Chondrocyte (in vitro differentiated cells): Measurements from ENCODE around the gene EPB41L1. TPM values are rescaled to one million over a fixed set of nuclear protein-coding genes. Genes with fewer than 3 reads are reported as not detected.
A peak's percentile ranks its signal among the peaks of the same experiment; 100 is the strongest.

ENCODE experiments used
- DNase-seq: peaks from one replicate; pipeline ENCODE4 v3.0.0; 2021; ENCODE audit warnings: mixed read lengths, low spot score
- H3K27ac Mint-ChIP-seq: one replicate; pipeline ENCODE4 v1.8.0; 2021; ENCODE audit warnings: mild to moderate bottlenecking, moderate library complexity, mixed read lengths; ENCODE audit not compliant: unreplicated experiment
- H3K27me3 Mint-ChIP-seq: 2 replicates; pipeline ENCODE4 v1.8.0; 2021; ENCODE audit warnings: low read depth, mixed read lengths
- H3K36me3 Mint-ChIP-seq: 2 replicates; pipeline ENCODE4 v1.8.0; 2021; ENCODE audit warnings: low read depth, mixed read lengths
- H3K4me1 Mint-ChIP-seq: 2 replicates; pipeline ENCODE4 v1.8.0; 2021; ENCODE audit warnings: low read depth, mild to moderate bottlenecking, mixed read lengths
- H3K4me3 Mint-ChIP-seq: one replicate; pipeline ENCODE4 v1.8.0; 2021; ENCODE audit warnings: mild to moderate bottlenecking, moderate library complexity, mixed read lengths; ENCODE audit not compliant: unreplicated experiment
- H3K9me3 Mint-ChIP-seq: 2 replicates; pipeline ENCODE4 v1.8.0; 2021; ENCODE audit warnings: low read depth, mixed read lengths
- total RNA-seq: library from RNA; stranded (reverse); gene quantifications from 3 replicates; pipeline ENCODE4 v1.2.1, GENCODE V29; 2021
- TF ChIP-seq, protein P1 (sequence below): fragments of 200-600 bp; sonication (generic); IDR thresholded peaks from 2 replicates; pipeline ENCODE4 v1.5.0; 2021; ENCODE audit warnings: antibody characterized with exemption, mild to moderate bottlenecking, moderate library complexity

EPB41L1 gene
- total RNA-seq, 1 donor from 2014 or later: 42.1 TPM

DNA sequence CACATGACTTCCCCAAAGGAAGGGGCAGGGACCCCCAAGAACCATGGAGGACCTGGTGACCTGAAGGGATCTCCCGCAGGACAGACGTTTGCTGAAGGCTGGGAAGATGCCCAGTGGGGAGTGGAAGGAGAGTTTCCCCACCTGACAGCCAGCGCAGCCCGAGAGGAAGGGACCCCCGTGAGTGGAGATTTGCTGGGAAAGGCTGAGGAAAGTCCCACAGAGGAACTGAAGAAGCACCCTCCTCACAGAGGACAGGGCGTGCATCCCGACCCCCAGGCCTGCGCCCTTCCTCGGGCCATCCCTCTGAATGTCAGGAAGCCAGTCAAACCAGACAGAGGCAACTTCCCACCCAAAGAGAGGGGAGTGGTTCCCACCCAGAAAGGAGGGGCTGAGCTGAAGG lies 52.1 kb downstream of the EPB41L1 start:
- TF ChIP-seq, protein P1, sequence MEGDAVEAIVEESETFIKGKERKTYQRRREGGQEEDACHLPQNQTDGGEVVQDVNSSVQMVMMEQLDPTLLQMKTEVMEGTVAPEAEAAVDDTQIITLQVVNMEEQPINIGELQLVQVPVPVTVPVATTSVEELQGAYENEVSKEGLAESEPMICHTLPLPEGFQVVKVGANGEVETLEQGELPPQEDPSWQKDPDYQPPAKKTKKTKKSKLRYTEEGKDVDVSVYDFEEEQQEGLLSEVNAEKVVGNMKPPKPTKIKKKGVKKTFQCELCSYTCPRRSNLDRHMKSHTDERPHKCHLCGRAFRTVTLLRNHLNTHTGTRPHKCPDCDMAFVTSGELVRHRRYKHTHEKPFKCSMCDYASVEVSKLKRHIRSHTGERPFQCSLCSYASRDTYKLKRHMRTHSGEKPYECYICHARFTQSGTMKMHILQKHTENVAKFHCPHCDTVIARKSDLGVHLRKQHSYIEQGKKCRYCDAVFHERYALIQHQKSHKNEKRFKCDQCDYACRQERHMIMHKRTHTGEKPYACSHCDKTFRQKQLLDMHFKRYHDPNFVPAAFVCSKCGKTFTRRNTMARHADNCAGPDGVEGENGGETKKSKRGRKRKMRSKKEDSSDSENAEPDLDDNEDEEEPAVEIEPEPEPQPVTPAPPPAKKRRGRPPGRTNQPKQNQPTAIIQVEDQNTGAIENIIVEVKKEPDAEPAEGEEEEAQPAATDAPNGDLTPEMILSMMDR: no peak
- H3K4me3 Mint-ChIP-seq: no peak overlapping the region
- H3K4me1 Mint-ChIP-seq: peaks cover 9% of the 10 kb centered on the region
- H3K36me3 Mint-ChIP-seq: peaks cover 31% of the 10 kb centered on the region
- no peak for DNase-seq
- no peaks in the 10 kb centered on the region for H3K9me3 Mint-ChIP-seq
- no peak overlapping the region for H3K27ac Mint-ChIP-seq
- H3K27me3 Mint-ChIP-seq: no peaks in the 10 kb centered on the region

DNA sequence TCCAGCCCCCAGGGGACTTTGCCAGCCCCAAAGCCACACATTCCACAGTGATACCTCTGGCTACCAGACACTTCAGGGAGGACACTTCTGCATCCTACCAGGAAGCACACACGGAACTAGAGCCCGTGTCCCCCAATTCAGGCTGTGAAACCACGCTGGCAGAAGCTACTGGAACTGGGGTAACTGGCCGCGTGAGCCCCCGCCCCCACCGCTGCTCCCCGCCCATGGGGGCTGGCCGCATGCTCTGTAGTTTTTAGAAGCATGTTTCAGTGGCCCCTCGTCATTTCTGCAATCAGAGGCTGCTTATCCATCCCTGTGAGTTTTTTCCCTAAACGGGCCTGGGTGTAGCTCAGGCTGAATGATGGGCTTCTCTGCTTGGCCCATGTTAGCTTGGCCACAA lies 53.1 kb downstream of the EPB41L1 start:
- DNase-seq: no peak
- Mint-ChIP-seq H3K4me1 (peaks cover 9% of the 10 kb centered on the region), H3K27me3 (no peaks in the 10 kb centered on the region), H3K36me3 (peaks cover 29% of the 10 kb centered on the region), H3K4me3 (no peak overlapping the region), H3K9me3 (no peaks in the 10 kb centered on the region), H3K27ac (no peak overlapping the region)
- TF ChIP-seq, protein P1: no peak

DNA sequence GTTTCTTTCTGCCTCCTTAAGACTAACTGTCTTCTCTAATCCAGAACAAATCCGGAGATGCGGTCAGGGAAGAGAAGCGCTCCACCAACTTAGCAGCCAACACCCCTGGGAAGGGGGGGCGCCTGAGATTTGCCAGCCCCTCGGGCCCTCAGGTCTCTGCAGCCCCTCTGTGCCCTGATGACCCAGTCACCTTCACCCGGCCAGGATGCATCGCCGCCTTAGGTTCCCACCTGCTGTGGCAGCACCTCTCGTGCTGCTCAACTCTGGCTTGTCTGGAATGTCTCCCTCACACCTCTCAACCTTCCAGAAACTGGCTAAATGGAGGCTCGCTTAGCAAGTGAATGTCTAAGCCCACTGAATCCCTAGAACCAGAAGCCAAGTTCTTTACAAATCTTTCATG lies 53.7 kb downstream of the EPB41L1 start:
- Mint-ChIP-seq H3K27me3 (no peaks in the 10 kb centered on the region), H3K36me3 (peaks cover 29% of the 10 kb centered on the region), H3K4me3 (no peak overlapping the region), H3K9me3 (no peaks in the 10 kb centered on the region), H3K4me1 (peaks cover 9% of the 10 kb centered on the region), H3K27ac (no peak overlapping the region)
- TF ChIP-seq, protein P1: no peak
- DNase-seq: no peak

DNA sequence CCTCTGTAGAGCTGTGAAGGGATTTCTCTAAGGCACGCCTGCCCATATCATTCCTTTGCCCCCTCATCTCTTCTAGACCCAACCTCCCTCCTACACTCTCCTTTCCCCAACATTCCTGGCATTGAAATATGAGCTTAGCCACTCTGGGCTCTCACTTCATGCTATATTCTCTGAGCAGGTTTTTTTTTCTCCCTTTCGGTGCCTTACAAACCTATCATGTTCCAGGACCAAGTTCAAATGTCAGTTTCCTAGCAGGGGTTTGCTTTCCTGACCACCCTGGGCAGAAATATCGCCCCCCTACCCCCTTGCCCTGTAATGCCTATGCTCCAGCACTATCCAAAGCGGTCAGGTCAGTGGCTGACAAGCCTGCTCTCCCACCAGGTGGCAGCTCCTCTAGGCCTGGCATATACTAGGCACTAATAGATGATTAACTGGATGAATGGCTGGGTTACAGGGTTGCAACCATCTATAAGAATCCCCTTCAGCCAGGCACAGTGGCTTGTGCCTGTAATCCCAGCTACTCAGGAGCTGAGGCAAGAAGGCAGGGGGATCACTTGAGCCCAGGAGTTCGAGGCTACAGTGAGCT lies 56.0 kb downstream of the EPB41L1 start:
- no peak overlapping the region for H3K4me3 Mint-ChIP-seq
- H3K4me1 Mint-ChIP-seq: peaks cover 9% of the 10 kb centered on the region
- peaks cover 28% of the 10 kb centered on the region for H3K36me3 Mint-ChIP-seq
- H3K27ac Mint-ChIP-seq: peak overlapping the region; percentile 9
- H3K27me3 Mint-ChIP-seq: no peaks in the 10 kb centered on the region
- no peak for DNase-seq
- H3K9me3 Mint-ChIP-seq: no peaks in the 10 kb centered on the region
- TF ChIP-seq, protein P1: peak; percentile 55

DNA sequence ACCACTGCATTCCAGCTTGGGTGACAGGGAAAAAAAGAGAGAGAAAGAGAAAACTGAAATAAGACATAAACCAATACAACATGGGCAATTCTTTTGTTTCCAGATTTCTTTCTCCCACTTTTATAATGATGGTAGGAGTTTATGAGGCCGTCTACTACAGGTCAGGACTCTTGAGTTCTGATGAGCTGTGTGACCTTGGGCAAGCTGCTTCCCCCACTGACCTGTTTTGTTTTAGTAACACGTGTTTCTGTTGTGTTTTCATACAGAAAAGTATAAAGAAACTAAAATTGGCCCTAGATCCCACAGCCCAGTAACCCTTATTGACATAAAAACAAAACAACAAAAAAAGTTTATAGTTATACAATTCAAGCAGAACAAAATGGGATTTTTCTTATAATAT lies 58.8 kb downstream of the EPB41L1 start:
- no peak for DNase-seq
- TF ChIP-seq, protein P1: no peak
- peaks cover 17% of the 10 kb centered on the region for H3K36me3 Mint-ChIP-seq
- H3K4me1 Mint-ChIP-seq: peaks cover 9% of the 10 kb centered on the region
- H3K4me3 Mint-ChIP-seq: no peak overlapping the region
- no peaks in the 10 kb centered on the region for H3K27me3 Mint-ChIP-seq
- H3K9me3 Mint-ChIP-seq: no peaks in the 10 kb centered on the region
- no peak overlapping the region for H3K27ac Mint-ChIP-seq
